ENCODE results near the gene FPR3.

The FPR3 gene

DNA sequence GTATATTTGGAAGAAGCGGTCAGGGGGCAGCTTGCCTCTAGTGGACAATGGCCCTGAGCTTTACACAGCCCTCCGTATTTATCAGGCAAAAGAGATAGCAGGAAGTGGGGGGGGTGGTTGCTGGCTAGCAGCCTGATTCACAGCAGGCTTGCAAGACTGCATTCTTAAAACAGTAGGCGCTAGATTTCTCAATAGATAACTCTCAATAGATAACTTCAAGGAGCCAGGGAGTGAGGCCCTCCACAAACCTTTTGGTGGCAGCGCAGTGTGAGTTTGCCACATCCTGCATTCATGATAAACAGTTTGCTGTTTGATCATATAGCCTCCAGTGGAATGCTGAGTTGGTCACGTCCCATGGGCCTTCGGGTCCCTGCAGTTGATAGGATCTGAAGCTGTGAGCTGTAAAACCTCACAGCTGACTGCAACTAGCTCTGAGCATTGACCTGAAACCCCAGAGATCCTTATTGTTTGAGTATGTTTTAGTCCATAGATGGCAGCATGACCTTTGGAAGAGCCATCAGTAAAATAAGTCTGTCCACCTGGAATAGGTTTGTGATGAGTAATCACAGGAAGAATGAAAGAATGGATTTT lies 12.2 kb downstream of the FPR3 start:
- Histone ChIP-seq H3K9me3 (ENCODE audit: control insufficient read depth, low read length) (no peaks in the 10 kb centered on the region), H3K9ac (no peak overlapping the region), H3K79me2 (no peaks in the 10 kb centered on the region), H2AFZ (peak overlapping the region; percentile 68), H3K4me3 (ENCODE audit: low read depth, low read length) (peak overlapping the region; percentile 28), H3K27me3 (ENCODE audit: control insufficient read depth, insufficient read depth, low read length) (no peaks in the 10 kb centered on the region), H3K27ac (peak overlapping the region; percentile 86), H3K4me1 (peaks cover 43% of the 10 kb centered on the region), H3K36me3 (ENCODE audit: control insufficient read depth, insufficient read depth, low read length) (no peaks in the 10 kb centered on the region), H3K4me2 (ENCODE audit: low read length) (peak overlapping the region; percentile 49)
- peak; percentile 19 for TF ChIP-seq CTCF (IDR thresholded peaks at IDR 0.05)

DNA sequence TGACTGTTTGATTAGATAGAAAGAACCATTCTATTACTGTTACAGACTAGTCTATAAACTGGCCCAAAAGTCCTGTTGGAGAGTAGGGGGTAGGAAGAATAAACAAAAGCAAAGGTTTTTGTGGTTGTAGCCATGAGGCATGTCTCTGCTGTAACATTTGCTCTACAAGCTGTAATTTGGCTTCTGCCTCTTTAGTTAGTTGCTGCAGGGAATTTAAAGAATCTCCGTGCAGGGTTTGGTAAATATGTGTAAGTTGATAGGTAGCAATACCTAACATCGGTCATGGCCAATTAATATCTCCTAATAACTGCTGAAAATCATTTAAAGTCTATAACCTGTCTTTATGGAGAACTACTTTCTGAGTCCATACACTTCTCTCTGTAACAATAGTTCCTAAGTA lies 13.0 kb downstream of the FPR3 start:
- Histone ChIP-seq H3K27ac (peak overlapping the region; percentile 86), H3K27me3 (ENCODE audit: control insufficient read depth, insufficient read depth, low read length) (no peaks in the 10 kb centered on the region), H3K4me2 (ENCODE audit: low read length) (no peak overlapping the region), H3K4me3 (ENCODE audit: low read depth, low read length) (no peak overlapping the region), H3K9ac (no peak overlapping the region), H3K9me3 (ENCODE audit: control insufficient read depth, low read length) (no peaks in the 10 kb centered on the region), H2AFZ (peak overlapping the region; percentile 15), H3K4me1 (peaks cover 43% of the 10 kb centered on the region), H3K36me3 (ENCODE audit: control insufficient read depth, insufficient read depth, low read length) (no peaks in the 10 kb centered on the region), H3K79me2 (no peaks in the 10 kb centered on the region)
- no peak for TF ChIP-seq CTCF (IDR thresholded peaks at IDR 0.05)

DNA sequence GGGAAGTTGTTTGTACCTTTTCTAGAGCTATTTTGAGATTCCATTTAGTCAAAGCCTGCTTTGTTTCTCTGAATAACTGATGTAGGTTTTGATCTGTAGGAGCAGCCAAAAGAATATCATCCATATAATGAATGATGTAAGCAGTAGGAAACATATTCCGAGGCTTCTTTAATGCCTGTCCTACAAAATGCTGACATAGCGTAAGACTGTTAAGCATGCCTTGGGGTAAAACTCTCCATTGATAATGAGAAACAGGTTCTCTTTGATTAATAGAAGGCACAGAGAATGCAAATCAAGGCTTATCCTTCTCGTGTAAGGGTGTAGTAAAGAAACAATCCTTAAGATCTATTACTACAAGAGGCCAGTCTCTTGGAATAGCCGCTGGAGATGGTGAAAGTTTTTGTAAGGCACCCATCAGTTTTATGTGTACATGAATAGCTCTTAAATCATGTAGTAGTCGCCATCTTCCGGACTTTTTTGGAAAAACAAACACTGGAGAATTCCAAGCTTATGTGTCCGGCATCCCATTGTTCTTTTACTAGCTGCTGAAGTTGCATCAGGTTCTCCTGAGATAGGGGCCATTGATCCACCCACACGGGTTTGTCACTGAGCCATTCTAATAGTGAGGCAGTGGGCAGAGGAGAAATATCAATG lies 13.5 kb downstream of the FPR3 start:
- H3K79me2 ChIP-seq: no peaks in the 10 kb centered on the region
- no peaks in the 10 kb centered on the region for H3K36me3 ChIP-seq (ENCODE audit: control insufficient read depth, insufficient read depth, low read length)
- H3K4me1 ChIP-seq: peaks cover 40% of the 10 kb centered on the region
- H3K9me3 ChIP-seq (ENCODE audit: control insufficient read depth, low read length): no peaks in the 10 kb centered on the region
- no peak overlapping the region for H3K4me2 ChIP-seq (ENCODE audit: low read length)
- H3K4me3 ChIP-seq (ENCODE audit: low read depth, low read length): no peak overlapping the region
- no peak overlapping the region for H3K9ac ChIP-seq
- peak overlapping the region; percentile 86 for H3K27ac ChIP-seq
- TF ChIP-seq CTCF (IDR thresholded peaks at IDR 0.05): peak; percentile 35
- H2AFZ ChIP-seq: peak overlapping the region; percentile 36
- H3K27me3 ChIP-seq (ENCODE audit: control insufficient read depth, insufficient read depth, low read length): no peaks in the 10 kb centered on the region

- H3K4me3 ChIP-seq (ENCODE audit: low read depth, low read length): no peak overlapping the region
- no peak overlapping the region for H3K4me2 ChIP-seq (ENCODE audit: low read length)
- H3K4me1 ChIP-seq: peaks cover 30% of the 10 kb centered on the region
- TF ChIP-seq CTCF (IDR thresholded peaks at IDR 0.05): no peak
- no peak overlapping the region for H3K27ac ChIP-seq
- no peak overlapping the region for H2AFZ ChIP-seq
- H3K36me3 ChIP-seq (ENCODE audit: control insufficient read depth, insufficient read depth, low read length): no peaks in the 10 kb centered on the region
- no peak overlapping the region for H3K9ac ChIP-seq
- H3K27me3 ChIP-seq (ENCODE audit: control insufficient read depth, insufficient read depth, low read length): no peaks in the 10 kb centered on the region
- H3K9me3 ChIP-seq (ENCODE audit: control insufficient read depth, low read length): no peaks in the 10 kb centered on the region
- H3K79me2 ChIP-seq: no peaks in the 10 kb centered on the region
Measured at GRCh38 chr19:51809787-51810186, 14.8 kb downstream of the FPR3 start.

- Histone ChIP-seq H3K27me3 (ENCODE audit: control insufficient read depth, insufficient read depth, low read length) (no peaks in the 10 kb centered on the region), H3K9ac (no peak overlapping the region), H3K79me2 (no peaks in the 10 kb centered on the region), H3K9me3 (ENCODE audit: control insufficient read depth, low read length) (no peaks in the 10 kb centered on the region), H3K4me2 (ENCODE audit: low read length) (no peak overlapping the region), H3K4me3 (ENCODE audit: low read depth, low read length) (no peak overlapping the region), H3K36me3 (ENCODE audit: control insufficient read depth, insufficient read depth, low read length) (no peaks in the 10 kb centered on the region), H3K4me1 (peaks cover 26% of the 10 kb centered on the region), H2AFZ (no peak overlapping the region), H3K27ac (no peak overlapping the region)
- TF ChIP-seq CTCF (IDR thresholded peaks at IDR 0.05): no peak
Measured at GRCh38 chr19:51810223-51810622, 15.3 kb downstream of the FPR3 start.
